SK-N-SH (cell line): ENCODE data around the gene PCNX2. TPM values are rescaled to one million over a fixed set of nuclear protein-coding genes. Genes with fewer than 3 reads are reported as not detected.

Source experiments
- CTCF ChIA-PET: fragments of 300-600, 350-600 bp; formaldehyde crosslinking; extraction: SDS; loops from one replicate; lab custom pipeline; 2021; lab: Yijun Ruan, JAX
- POLR2A ChIA-PET: fragments of 350-600 bp; sonication (Branson Sonifier 250); formaldehyde crosslinking; extraction: SDS; loops from one replicate; lab custom pipeline; 2020; ENCODE audit warnings: antibody characterized with exemption, inconsistent platforms; lab: Yijun Ruan, JAX
- DNase-seq: peaks from one replicate; pipeline ENCODE4 v3.0.0; 2012
- H2AFZ ChIP-seq: fragments of 200-600 bp; sonication (generic); 2 replicates; pipeline ENCODE4 v1.8.1; 2016; ENCODE audit warnings: antibody characterized with exemption, mild to moderate bottlenecking, low read depth
- H3F3A ChIP-seq: fragments of 200-600 bp; sonication (generic); replicated peaks from 2 replicates; pipeline ENCODE3; 2016; ENCODE audit warnings: antibody characterized with exemption, mild to moderate bottlenecking; ENCODE audit not compliant: insufficient read depth
- H3K27ac ChIP-seq, 2 experiments: fragments of 200-500 bp in 1 of 2; fragments of 200-600 bp in 1 of 2; sonication (Bioruptor generic) in 1 of 2; sonication (generic), shearing (Covaris generic) in 1 of 2; 2 replicates each; pipeline versions ENCODE4 v1.5.1 to v1.6.1; 2014 to 2016; ENCODE audit warnings: low read depth in 2 of 2, inconsistent platforms in 1 of 2, low read length in 1 of 2, mild to moderate bottlenecking in 1 of 2, mixed read lengths in 1 of 2
- H3K27me3 ChIP-seq: fragments of 200-600 bp; sonication (generic), shearing (Covaris generic); 2 replicates; pipeline ENCODE4 v1.6.1; 2016; ENCODE audit warnings: mixed run types; ENCODE audit not compliant: insufficient read depth
- H3K36me3 ChIP-seq, 2 experiments: fragments of 200-500 bp in 1 of 2; fragments of 200-600 bp in 1 of 2; sonication (Bioruptor generic) in 1 of 2; sonication (generic) in 1 of 2; replicated peaks in 1 of 2; 2 replicates each; pipeline versions ENCODE3 to v1.5.1; 2014 to 2016; ENCODE audit warnings: low read length in 1 of 2, mild to moderate bottlenecking in 1 of 2; ENCODE audit not compliant: insufficient read depth in 2 of 2, control insufficient read depth in 1 of 2
- H3K4me1 ChIP-seq, 2 experiments: fragments of 200-500 bp in 1 of 2; fragments of 200-600 bp in 1 of 2; sonication (Bioruptor generic) in 1 of 2; sonication (generic), shearing (Covaris generic) in 1 of 2; 2 replicates each; pipeline versions ENCODE4 v1.5.1 to v1.6.1; 2014 to 2016; ENCODE audit warnings: low read depth in 1 of 2, low read length in 1 of 2, mixed run types in 1 of 2; ENCODE audit not compliant: insufficient read depth in 2 of 2, control insufficient read depth in 1 of 2
- H3K4me2 ChIP-seq: fragments of 200-600 bp; sonication (generic), shearing (Covaris generic); 2 replicates; pipeline ENCODE4 v1.6.1; 2017; ENCODE audit warnings: mixed run types
- H3K4me3 ChIP-seq, 2 experiments: fragments of 200-500 bp in 1 of 2; fragments of 200-600 bp in 1 of 2; sonication (Bioruptor generic) in 1 of 2; sonication (generic), shearing (Covaris generic) in 1 of 2; 2 replicates each; pipeline versions ENCODE4 v1.5.1 to v1.8.1; 2014 to 2016; ENCODE audit warnings: low read depth in 2 of 2, inconsistent platforms in 1 of 2, low read length in 1 of 2, mild to moderate bottlenecking in 1 of 2, mixed read lengths in 1 of 2, moderate library complexity in 1 of 2
- H3K79me2 ChIP-seq: fragments of 200-600 bp; sonication (generic); 2 replicates; pipeline ENCODE4 v1.8.1; 2017; ENCODE audit warnings: mild to moderate bottlenecking; ENCODE audit not compliant: insufficient read depth
- H3K9ac ChIP-seq: fragments of 200-600 bp; sonication (generic); 2 replicates; pipeline ENCODE4 v1.6.1; 2017; ENCODE audit warnings: mixed run types
- H3K9me2 ChIP-seq: fragments of 200-600 bp; sonication (generic); 2 replicates; pipeline ENCODE4 v1.6.1; 2017; ENCODE audit warnings: mixed run types
- H3K9me3 ChIP-seq: fragments of 200-600 bp; sonication (generic); 2 replicates; pipeline ENCODE4 v1.6.1; 2017; ENCODE audit warnings: mixed run types, mild to moderate bottlenecking, moderate library complexity
- H4K20me1 ChIP-seq: fragments of 200-600 bp; sonication (generic); 2 replicates; pipeline ENCODE4 v1.6.1; 2017; ENCODE audit warnings: mild to moderate bottlenecking, mixed run types; ENCODE audit not compliant: insufficient read depth
- CTCF ChIP-seq: fragments of 200-600 bp; sonication (generic); IDR thresholded peaks from 2 replicates; pipeline ENCODE4 v1.6.1; 2017; ENCODE audit warnings: antibody characterized with exemption, mild to moderate bottlenecking, moderate library complexity
- EZH2phosphoT487 ChIP-seq: fragments of 200-600 bp; sonication (generic); IDR thresholded peaks from 2 replicates; pipeline ENCODE4 v1.6.1; 2017; ENCODE audit warnings: low read depth, mixed run types, mild to moderate bottlenecking, antibody characterized with exemption, moderate library complexity, borderline replicate concordance
- FOSL2 ChIP-seq: IDR thresholded peaks from 2 replicates; pipeline ENCODE4 v1.4.0; 2012; ENCODE audit warnings: low read depth, mild to moderate bottlenecking, moderate library complexity, borderline replicate concordance
- GABPA ChIP-seq: IDR thresholded peaks from 2 replicates; pipeline ENCODE4 v1.4.0; 2012; ENCODE audit warnings: low read depth, mild to moderate bottlenecking
- JUND ChIP-seq: IDR thresholded peaks from 2 replicates; pipeline ENCODE4 v1.4.0; 2012
- MAX ChIP-seq: IDR thresholded peaks from 2 replicates; pipeline ENCODE4 v1.4.0; 2012; ENCODE audit warnings: low read depth
- MEF2A ChIP-seq: IDR thresholded peaks from 2 replicates; pipeline ENCODE4 v1.4.0; 2012; ENCODE audit warnings: low read depth, borderline replicate concordance
- NFIC ChIP-seq: IDR thresholded peaks from 2 replicates; pipeline ENCODE4 v1.4.0; 2012; ENCODE audit warnings: borderline replicate concordance
- PBX3 ChIP-seq: IDR thresholded peaks from 2 replicates; pipeline ENCODE4; 2012
- RFX5 ChIP-seq: IDR thresholded peaks from 2 replicates; pipeline ENCODE4 v1.6.1; 2012; ENCODE audit warnings: mild to moderate bottlenecking, improper control_type of control experiment, low read length
- SMC3 ChIP-seq: IDR thresholded peaks from 2 replicates; pipeline ENCODE4 v1.6.1; 2012; ENCODE audit warnings: low read depth, low read length, improper control_type of control experiment
- TAF1 ChIP-seq: IDR thresholded peaks from 2 replicates; pipeline ENCODE4 v1.6.1; 2012; ENCODE audit warnings: low read depth, mild to moderate bottlenecking, low read length, moderate library complexity, borderline replicate concordance
- USF1 ChIP-seq: IDR thresholded peaks from 2 replicates; pipeline ENCODE4 v1.4.0; 2012; ENCODE audit warnings: low read depth, borderline replicate concordance
- YY1 ChIP-seq: IDR thresholded peaks from 2 replicates; pipeline ENCODE4 v1.4.0; 2012; ENCODE audit warnings: low read depth, mild to moderate bottlenecking
- WGBS: methylation state at CpG from one replicate; pipeline ENCODE4 v1.1.6; 2017; ENCODE audit warnings: low lambda C conversion rate; 5-methylcytosine and 5-hydroxymethylcytosine counted together
- polyA plus RNA-seq, 3 experiments: library from polyadenylated mRNA; depleted of rRNA; stranded (reverse); fragments of >200 nt; gene quantifications; 2 replicates each; pipeline ENCODE4 v1.2.3, GENCODE V29; 2012
- TF ChIP-seq, protein P1 (sequence below): fragments of 150-350 bp; IDR thresholded peaks from 2 replicates; pipeline ENCODE4 v1.6.1; 2017; ENCODE audit warnings: antibody characterized with exemption, low read length, low read depth, borderline replicate concordance
- TF ChIP-seq, protein P2 (sequence below): IDR thresholded peaks from 2 replicates; pipeline ENCODE4 v1.6.1; 2012; ENCODE audit warnings: mild to moderate bottlenecking, low read depth, low read length, moderate library complexity

The PCNX2 gene
- polyA plus RNA-seq, 1 of the 3 experiments (the other 2 are of a cell fraction) = 10.6 TPM

GRCh38 chr1:232958067-232958466 is 337.5 kb downstream of the PCNX2 start:
- no peaks in the 10 kb centered on the region for H3F3A ChIP-seq
- H3K9me2 ChIP-seq = no peaks in the 10 kb centered on the region
- H4K20me1 ChIP-seq = no peaks in the 10 kb centered on the region
- ChIA-PET CTCF (no interaction called here), POLR2A (no interaction called here)
- no peak overlapping the region for H3K4me2 ChIP-seq
- H3K9me3 ChIP-seq = no peaks in the 10 kb centered on the region
- H3K4me1 ChIP-seq = peaks cover 0 to 1% of the 10 kb centered on the region in 2 experiments; a peak in 2 of 4 replicates
- no peak overlapping the region; a peak in 1 of 4 replicates for H3K4me3 ChIP-seq
- no peak overlapping the region for H3K9ac ChIP-seq
- WGBS = 89% methylated on average over 1 of the region's 1 CpG
- no peak overlapping the region for H2AFZ ChIP-seq
- no peak for DNase-seq
- H3K36me3 ChIP-seq = peaks cover 28 to 44% of the 10 kb centered on the region in 2 experiments
- H3K79me2 ChIP-seq = no peaks in the 10 kb centered on the region; the same call in 1 of the 2 replicates
- no peaks in the 10 kb centered on the region for H3K27me3 ChIP-seq
- H3K27ac ChIP-seq = no peak overlapping the region
- TF ChIP-seq, protein P1, sequence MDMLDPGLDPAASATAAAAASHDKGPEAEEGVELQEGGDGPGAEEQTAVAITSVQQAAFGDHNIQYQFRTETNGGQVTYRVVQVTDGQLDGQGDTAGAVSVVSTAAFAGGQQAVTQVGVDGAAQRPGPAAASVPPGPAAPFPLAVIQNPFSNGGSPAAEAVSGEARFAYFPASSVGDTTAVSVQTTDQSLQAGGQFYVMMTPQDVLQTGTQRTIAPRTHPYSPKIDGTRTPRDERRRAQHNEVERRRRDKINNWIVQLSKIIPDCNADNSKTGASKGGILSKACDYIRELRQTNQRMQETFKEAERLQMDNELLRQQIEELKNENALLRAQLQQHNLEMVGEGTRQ = no peak
- TF ChIP-seq SMC3 (no peak), PBX3 (no peak), NFIC (no peak), TAF1 (no peak), JUND (no peak), YY1 (no peak), CTCF (no peak), MAX (no peak), MEF2A (no peak), GABPA (no peak), RFX5 (no peak), EZH2phosphoT487 (no peak), USF1 (no peak), FOSL2 (no peak)
- TF ChIP-seq, protein P2, sequence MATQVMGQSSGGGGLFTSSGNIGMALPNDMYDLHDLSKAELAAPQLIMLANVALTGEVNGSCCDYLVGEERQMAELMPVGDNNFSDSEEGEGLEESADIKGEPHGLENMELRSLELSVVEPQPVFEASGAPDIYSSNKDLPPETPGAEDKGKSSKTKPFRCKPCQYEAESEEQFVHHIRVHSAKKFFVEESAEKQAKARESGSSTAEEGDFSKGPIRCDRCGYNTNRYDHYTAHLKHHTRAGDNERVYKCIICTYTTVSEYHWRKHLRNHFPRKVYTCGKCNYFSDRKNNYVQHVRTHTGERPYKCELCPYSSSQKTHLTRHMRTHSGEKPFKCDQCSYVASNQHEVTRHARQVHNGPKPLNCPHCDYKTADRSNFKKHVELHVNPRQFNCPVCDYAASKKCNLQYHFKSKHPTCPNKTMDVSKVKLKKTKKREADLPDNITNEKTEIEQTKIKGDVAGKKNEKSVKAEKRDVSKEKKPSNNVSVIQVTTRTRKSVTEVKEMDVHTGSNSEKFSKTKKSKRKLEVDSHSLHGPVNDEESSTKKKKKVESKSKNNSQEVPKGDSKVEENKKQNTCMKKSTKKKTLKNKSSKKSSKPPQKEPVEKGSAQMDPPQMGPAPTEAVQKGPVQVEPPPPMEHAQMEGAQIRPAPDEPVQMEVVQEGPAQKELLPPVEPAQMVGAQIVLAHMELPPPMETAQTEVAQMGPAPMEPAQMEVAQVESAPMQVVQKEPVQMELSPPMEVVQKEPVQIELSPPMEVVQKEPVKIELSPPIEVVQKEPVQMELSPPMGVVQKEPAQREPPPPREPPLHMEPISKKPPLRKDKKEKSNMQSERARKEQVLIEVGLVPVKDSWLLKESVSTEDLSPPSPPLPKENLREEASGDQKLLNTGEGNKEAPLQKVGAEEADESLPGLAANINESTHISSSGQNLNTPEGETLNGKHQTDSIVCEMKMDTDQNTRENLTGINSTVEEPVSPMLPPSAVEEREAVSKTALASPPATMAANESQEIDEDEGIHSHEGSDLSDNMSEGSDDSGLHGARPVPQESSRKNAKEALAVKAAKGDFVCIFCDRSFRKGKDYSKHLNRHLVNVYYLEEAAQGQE = no peak
